ENCODE data around the gene SEZ6L.

SEZ6L gene

GRCh38 chr22:26276529-26277160 is 107.4 kb downstream of the SEZ6L start:
- TF ChIP-seq CTCF (IDR thresholded peaks at IDR 0.05; ENCODE audit: low read depth, low read length) = no peak
- no peak for DNase-seq (ENCODE audit: extremely low read depth, low read depth)

GRCh38 chr22:26281941-26282340 is 112.7 kb downstream of the SEZ6L start:
- no peak for TF ChIP-seq CTCF (IDR thresholded peaks at IDR 0.05; ENCODE audit: low read depth, low read length)
- DNase-seq (ENCODE audit: extremely low read depth, low read depth) = no peak

- no peak for DNase-seq (ENCODE audit: extremely low read depth, low read depth)
- no peak for TF ChIP-seq CTCF (IDR thresholded peaks at IDR 0.05; ENCODE audit: low read depth, low read length)
Measured at GRCh38 chr22:26283330-26283729, 114.1 kb downstream of the SEZ6L start.

GRCh38 chr22:26285632-26286031 is 116.4 kb downstream of the SEZ6L start:
- no peak for TF ChIP-seq CTCF (IDR thresholded peaks at IDR 0.05; ENCODE audit: low read depth, low read length)
- no peak for DNase-seq (ENCODE audit: extremely low read depth, low read depth)

GRCh38 chr22:26286091-26286820 is 117.0 kb downstream of the SEZ6L start:
- no peak for TF ChIP-seq CTCF (IDR thresholded peaks at IDR 0.05; ENCODE audit: low read depth, low read length)
- no peak for DNase-seq (ENCODE audit: extremely low read depth, low read depth)

- DNase-seq (ENCODE audit: extremely low read depth, low read depth) = no peak
- TF ChIP-seq CTCF (IDR thresholded peaks at IDR 0.05; ENCODE audit: low read depth, low read length) = no peak
Measured at GRCh38 chr22:26287382-26288225, 118.3 kb downstream of the SEZ6L start.

Data from AG09319 (cell line).